Measurements from ENCODE around the gene NAALADL2.

The NAALADL2 gene

DNA sequence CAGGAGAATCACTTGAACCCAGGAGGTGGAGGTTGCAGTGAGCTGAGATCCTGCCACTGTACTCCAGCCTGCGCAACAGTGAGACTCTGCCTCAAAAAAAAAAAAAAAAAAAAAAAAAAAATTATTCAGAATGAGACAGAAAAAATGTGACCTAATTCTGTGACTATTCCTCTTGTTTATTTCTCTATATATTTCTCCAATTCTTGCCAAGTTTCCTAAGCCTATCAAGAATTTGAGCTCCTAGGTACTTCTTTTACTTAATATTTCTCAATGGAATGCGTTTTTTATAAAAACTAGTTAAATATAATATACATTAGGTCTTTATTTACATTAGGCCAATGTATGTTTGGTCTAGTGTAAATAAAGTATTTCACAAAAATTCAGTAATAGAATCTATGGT lies 86.8 kb downstream of the NAALADL2 start:
- Histone ChIP-seq H3K27me3 (ENCODE audit: control insufficient read depth, insufficient read depth, low read length) (no peaks in the 10 kb centered on the region), H3K9me3 (ENCODE audit: control insufficient read depth, insufficient read depth, low read length) (no peaks in the 10 kb centered on the region), H3K4me1 (ENCODE audit: control insufficient read depth, insufficient read depth, low read length) (0 out of 2 replicates have a peak, but pooled peaks cover 9% of the 10 kb centered on the region), H3K27ac (ENCODE audit: low read depth, low read length) (no peak overlapping the region), H3K4me3 (ENCODE audit: low read depth, low read length) (no peak overlapping the region), H3K36me3 (ENCODE audit: control insufficient read depth, insufficient read depth, low read length) (no peaks in the 10 kb centered on the region), H3K9ac (ENCODE audit: low read depth, low read length) (no peak overlapping the region)

DNA sequence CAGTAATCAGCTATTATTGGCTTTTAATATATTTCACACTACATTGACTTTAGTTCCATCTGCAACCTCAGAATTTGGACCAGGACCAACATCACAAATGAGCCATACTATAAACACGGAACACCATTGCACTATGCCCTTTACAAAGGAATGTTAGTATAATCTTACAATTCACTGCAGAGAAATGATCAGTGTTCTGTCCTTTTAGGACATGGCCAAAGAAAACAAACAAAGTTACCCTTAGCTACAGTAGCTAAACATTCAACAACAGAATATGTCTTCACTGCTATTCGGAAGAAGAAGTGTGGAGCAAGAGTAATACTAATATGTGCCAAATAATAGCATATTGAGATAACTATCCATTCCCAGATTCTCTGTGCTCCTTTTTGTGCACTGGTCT lies 90.4 kb downstream of the NAALADL2 start:
- Histone ChIP-seq H3K4me3 (ENCODE audit: low read depth, low read length) (no peak overlapping the region), H3K27me3 (ENCODE audit: control insufficient read depth, insufficient read depth, low read length) (no peaks in the 10 kb centered on the region), H3K9ac (ENCODE audit: low read depth, low read length) (no peak overlapping the region), H3K4me1 (ENCODE audit: control insufficient read depth, insufficient read depth, low read length) (peaks cover 9% of the 10 kb centered on the region; the same call in 1 of the 2 replicates), H3K9me3 (ENCODE audit: control insufficient read depth, insufficient read depth, low read length) (no peaks in the 10 kb centered on the region), H3K36me3 (ENCODE audit: control insufficient read depth, insufficient read depth, low read length) (no peaks in the 10 kb centered on the region), H3K27ac (ENCODE audit: low read depth, low read length) (no peak overlapping the region)

DNA sequence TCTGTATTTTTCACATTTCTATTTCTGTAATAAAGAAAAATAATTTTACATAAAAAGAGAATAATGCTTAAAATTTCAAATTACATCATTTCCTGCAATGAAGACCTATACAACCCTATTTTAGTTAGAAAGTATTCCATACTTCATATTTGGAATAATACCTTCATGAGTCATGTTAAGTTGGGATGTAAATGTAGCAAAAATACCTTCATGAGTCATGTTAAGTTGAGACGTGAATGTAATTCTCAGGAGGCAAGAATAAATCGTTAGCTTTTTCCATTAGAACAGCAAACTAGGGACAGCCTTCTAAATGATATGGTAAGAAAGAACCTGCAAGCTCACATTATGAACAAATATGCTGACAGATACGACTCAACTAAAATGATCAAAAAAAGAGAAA lies 91.9 kb downstream of the NAALADL2 start:
- Histone ChIP-seq H3K9me3 (ENCODE audit: control insufficient read depth, insufficient read depth, low read length) (no peaks in the 10 kb centered on the region), H3K27me3 (ENCODE audit: control insufficient read depth, insufficient read depth, low read length) (no peaks in the 10 kb centered on the region), H3K36me3 (ENCODE audit: control insufficient read depth, insufficient read depth, low read length) (no peaks in the 10 kb centered on the region), H3K4me1 (ENCODE audit: control insufficient read depth, insufficient read depth, low read length) (peaks cover 11% of the 10 kb centered on the region; the same call in 1 of the 2 replicates), H3K9ac (ENCODE audit: low read depth, low read length) (no peak overlapping the region), H3K4me3 (ENCODE audit: low read depth, low read length) (no peak overlapping the region), H3K27ac (ENCODE audit: low read depth, low read length) (no peak overlapping the region)

DNA sequence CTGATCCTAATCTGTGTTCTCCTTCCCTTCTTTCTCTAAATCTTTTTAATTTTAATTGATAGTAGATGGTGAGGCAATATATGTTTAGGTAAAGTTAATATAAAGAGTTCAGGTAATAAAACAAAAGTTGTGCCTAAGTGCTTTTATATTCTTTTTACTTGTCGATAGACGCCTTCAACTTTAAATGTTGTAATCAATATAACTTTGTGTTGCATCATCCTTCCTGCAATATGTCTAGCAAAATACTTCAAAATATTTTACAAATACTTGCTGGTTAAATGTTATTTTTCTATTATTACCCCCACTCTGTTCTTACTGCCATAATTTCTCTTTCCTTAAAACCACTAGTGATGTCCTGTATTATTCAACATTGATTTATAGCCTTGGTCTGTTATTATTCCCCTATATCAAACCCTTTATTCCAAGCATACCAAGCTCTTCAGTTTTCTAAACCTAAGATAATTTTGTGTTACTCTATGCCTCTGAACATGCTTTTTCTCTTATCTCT lies 92.4 kb downstream of the NAALADL2 start:
- peaks cover 12% of the 10 kb centered on the region; the same call in 1 of the 2 replicates for H3K4me1 ChIP-seq (ENCODE audit: control insufficient read depth, insufficient read depth, low read length)
- no peak overlapping the region for H3K4me3 ChIP-seq (ENCODE audit: low read depth, low read length)
- H3K27ac ChIP-seq (ENCODE audit: low read depth, low read length): no peak overlapping the region

DNA sequence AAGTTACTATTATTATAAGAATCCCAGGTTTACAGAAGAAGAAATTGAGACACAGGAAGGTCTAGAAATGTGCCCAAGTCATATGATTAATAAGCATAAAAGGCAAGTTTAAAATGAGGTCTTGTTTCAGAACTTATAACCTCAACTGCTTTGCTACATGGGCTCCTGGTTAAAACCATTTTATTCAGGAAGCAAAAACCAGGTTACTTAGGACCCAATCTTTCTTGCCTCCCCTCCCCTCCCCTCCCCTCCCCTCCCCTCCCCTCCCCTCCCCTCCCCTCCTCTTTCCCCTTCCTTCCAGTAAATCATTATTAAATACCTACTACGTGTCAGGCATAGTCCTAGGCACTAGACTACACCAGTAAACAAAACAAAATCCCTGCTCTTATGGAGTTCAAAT lies 93.9 kb downstream of the NAALADL2 start:
- Histone ChIP-seq H3K9me3 (ENCODE audit: control insufficient read depth, insufficient read depth, low read length) (no peaks in the 10 kb centered on the region), H3K4me3 (ENCODE audit: low read depth, low read length) (no peak overlapping the region), H3K4me1 (ENCODE audit: control insufficient read depth, insufficient read depth, low read length) (peaks cover 16% of the 10 kb centered on the region; the same call in 1 of the 2 replicates), H3K9ac (ENCODE audit: low read depth, low read length) (no peak overlapping the region), H3K27ac (ENCODE audit: low read depth, low read length) (no peak overlapping the region), H3K36me3 (ENCODE audit: control insufficient read depth, insufficient read depth, low read length) (no peaks in the 10 kb centered on the region), H3K27me3 (ENCODE audit: control insufficient read depth, insufficient read depth, low read length) (no peaks in the 10 kb centered on the region)

More for the DNA sequence above, 92.4 kb downstream of the NAALADL2 start:
- Histone ChIP-seq H3K9me3 (ENCODE audit: control insufficient read depth, insufficient read depth, low read length) (no peaks in the 10 kb centered on the region), H3K36me3 (ENCODE audit: control insufficient read depth, insufficient read depth, low read length) (no peaks in the 10 kb centered on the region), H3K9ac (ENCODE audit: low read depth, low read length) (no peak overlapping the region), H3K27me3 (ENCODE audit: control insufficient read depth, insufficient read depth, low read length) (no peaks in the 10 kb centered on the region)

DNA sequence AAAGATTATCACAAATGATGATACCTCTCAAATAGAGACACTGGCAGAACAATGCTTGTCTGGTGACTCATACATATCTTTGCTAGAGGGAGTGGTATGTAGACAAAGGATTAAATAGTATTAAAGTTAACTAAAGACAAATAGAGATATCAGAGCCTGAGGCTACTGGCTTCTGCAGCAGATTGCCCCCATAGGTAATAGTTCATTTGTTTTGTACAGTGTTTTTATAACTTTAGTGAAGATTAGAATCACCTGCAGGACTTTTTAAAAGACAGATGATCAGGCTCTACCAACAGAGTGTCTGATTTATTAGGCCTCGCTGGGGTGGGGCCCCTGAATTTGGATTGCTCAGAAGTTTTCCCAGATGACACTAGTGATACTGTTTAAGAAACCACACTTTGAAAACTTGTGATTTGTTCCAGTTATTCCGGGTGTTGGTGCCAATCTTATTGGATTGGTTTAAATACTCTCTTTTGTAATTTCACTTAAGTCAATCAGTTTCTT lies 96.4 kb downstream of the NAALADL2 start:
- no peak overlapping the region for H3K9ac ChIP-seq (ENCODE audit: low read depth, low read length)
- H3K4me1 ChIP-seq (ENCODE audit: control insufficient read depth, insufficient read depth, low read length): peaks cover 16% of the 10 kb centered on the region; the same call in 1 of the 2 replicates
- H3K27ac ChIP-seq (ENCODE audit: low read depth, low read length): no peak overlapping the region
- H3K36me3 ChIP-seq (ENCODE audit: control insufficient read depth, insufficient read depth, low read length): no peaks in the 10 kb centered on the region
- H3K9me3 ChIP-seq (ENCODE audit: control insufficient read depth, insufficient read depth, low read length): no peaks in the 10 kb centered on the region
- no peaks in the 10 kb centered on the region for H3K27me3 ChIP-seq (ENCODE audit: control insufficient read depth, insufficient read depth, low read length)
- H3K4me3 ChIP-seq (ENCODE audit: low read depth, low read length): no peak overlapping the region

DNA sequence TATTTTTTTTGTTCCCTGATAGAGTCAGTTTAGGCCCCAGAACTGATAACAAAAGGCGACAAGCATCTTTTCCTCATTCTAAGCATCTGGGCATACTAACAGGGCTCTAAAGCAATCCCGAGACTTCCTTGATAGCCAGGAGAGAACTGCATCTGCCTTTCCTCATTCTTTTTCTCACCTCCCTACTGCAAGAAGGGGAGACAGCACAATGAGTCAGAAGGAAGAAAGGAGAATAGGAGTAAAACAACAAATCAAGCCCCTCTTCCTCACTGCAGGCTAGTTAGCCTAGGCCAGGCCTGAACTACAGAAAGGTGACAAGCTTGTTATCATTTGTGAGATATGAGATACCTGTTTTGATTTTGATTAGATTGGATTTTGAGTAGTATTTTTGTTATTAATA lies 97.9 kb downstream of the NAALADL2 start:
- Histone ChIP-seq H3K4me1 (ENCODE audit: control insufficient read depth, insufficient read depth, low read length) (peaks cover 16% of the 10 kb centered on the region; the same call in 1 of the 2 replicates), H3K9ac (ENCODE audit: low read depth, low read length) (no peak overlapping the region), H3K4me3 (ENCODE audit: low read depth, low read length) (no peak overlapping the region), H3K9me3 (ENCODE audit: control insufficient read depth, insufficient read depth, low read length) (no peaks in the 10 kb centered on the region), H3K36me3 (ENCODE audit: control insufficient read depth, insufficient read depth, low read length) (no peaks in the 10 kb centered on the region), H3K27me3 (ENCODE audit: control insufficient read depth, insufficient read depth, low read length) (no peaks in the 10 kb centered on the region), H3K27ac (ENCODE audit: low read depth, low read length) (no peak overlapping the region)

DNA sequence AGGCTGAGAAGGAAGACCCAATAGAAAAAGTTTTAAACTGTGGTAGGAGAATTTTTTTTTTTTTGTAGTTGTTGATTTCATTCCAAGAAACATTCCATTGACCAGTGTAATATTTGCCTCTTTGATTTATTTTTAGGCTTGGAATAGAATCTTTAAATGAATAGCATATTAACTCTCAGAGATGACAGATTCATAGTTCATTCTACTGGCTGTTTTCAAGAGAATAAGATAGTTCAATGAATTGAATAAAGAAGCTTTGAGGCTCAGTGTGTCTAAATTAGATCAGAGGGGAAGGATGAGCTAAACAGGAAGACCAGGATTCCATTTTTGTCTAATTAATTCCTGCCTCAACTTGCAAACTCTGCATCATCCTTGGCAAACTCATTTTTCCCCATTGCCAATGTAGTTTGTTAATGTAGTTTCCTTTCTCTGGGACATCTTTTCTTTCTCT lies 98.4 kb downstream of the NAALADL2 start:
- no peak overlapping the region for H3K27ac ChIP-seq (ENCODE audit: low read depth, low read length)

DNA sequence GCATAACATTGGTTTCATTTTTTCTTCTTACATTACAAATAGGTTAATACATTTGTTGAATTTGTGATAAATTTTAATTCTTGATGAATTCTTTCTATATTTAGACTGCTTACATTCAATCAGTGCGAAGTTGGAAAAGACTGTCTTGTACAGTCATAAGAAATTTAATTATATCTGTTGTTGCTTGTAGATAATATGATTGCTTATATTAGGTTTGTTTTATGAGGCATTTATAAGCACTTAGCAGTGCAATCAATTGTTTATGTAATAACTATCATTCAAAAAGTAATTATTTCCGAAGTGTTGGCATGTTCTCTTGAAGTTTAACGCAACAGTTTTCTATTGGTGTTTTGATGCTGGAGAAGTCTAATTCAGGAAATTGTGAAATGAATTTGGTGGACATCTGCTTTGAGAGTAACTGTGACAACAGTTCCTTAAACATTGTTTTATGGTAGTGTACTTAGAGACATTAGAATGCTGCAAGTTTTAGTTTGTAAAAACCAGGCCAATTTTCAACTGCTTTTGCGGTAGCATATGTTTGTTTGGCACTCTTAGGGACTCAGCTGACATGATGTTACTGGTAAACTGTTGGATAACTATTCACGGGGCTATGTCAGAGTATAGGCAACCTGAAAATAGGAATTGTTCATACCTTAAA lies 99.7 kb downstream of the NAALADL2 start:
- H3K9me3 ChIP-seq (ENCODE audit: control insufficient read depth, insufficient read depth, low read length): no peaks in the 10 kb centered on the region
- H3K27ac ChIP-seq (ENCODE audit: low read depth, low read length): no peak overlapping the region
- H3K9ac ChIP-seq (ENCODE audit: low read depth, low read length): no peak overlapping the region
- no peaks in the 10 kb centered on the region for H3K27me3 ChIP-seq (ENCODE audit: control insufficient read depth, insufficient read depth, low read length)
- H3K4me3 ChIP-seq (ENCODE audit: low read depth, low read length): no peak overlapping the region
- H3K4me1 ChIP-seq (ENCODE audit: control insufficient read depth, insufficient read depth, low read length): peaks cover 14% of the 10 kb centered on the region; the same call in 1 of the 2 replicates
- H3K36me3 ChIP-seq (ENCODE audit: control insufficient read depth, insufficient read depth, low read length): no peaks in the 10 kb centered on the region

More for the DNA sequence above, 98.4 kb downstream of the NAALADL2 start:
- H3K36me3 ChIP-seq (ENCODE audit: control insufficient read depth, insufficient read depth, low read length): no peaks in the 10 kb centered on the region
- H3K4me3 ChIP-seq (ENCODE audit: low read depth, low read length): no peak overlapping the region
- peaks cover 16% of the 10 kb centered on the region; the same call in 1 of the 2 replicates for H3K4me1 ChIP-seq (ENCODE audit: control insufficient read depth, insufficient read depth, low read length)
- H3K9me3 ChIP-seq (ENCODE audit: control insufficient read depth, insufficient read depth, low read length): no peaks in the 10 kb centered on the region
- no peak overlapping the region for H3K9ac ChIP-seq (ENCODE audit: low read depth, low read length)
- no peaks in the 10 kb centered on the region for H3K27me3 ChIP-seq (ENCODE audit: control insufficient read depth, insufficient read depth, low read length)

DNA sequence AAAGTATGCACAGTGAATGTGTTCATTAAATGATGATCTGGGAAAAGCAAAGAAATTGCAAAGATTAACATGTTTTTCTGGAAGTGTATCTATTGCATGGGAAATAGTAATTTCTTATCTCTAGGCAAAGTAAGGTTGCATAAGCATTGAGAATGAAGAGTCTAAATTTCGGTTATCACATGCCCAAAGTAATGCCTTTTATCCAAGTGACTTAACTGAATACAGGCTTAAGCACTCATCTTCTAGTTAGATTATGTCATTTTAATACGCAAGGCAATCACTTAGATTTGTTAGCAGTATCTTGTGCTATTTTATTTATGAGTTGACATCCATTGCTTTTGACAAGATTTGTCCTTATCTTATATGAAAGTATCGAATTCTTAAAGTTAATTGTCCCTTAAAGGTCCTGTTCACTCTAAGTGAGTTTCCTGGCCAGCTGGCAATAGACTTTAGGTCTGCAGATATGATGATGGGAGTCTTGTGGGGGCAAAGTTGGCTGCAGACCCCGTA lies 100.5 kb downstream of the NAALADL2 start:
- Histone ChIP-seq H3K4me3 (ENCODE audit: low read depth, low read length) (no peak overlapping the region), H3K27me3 (ENCODE audit: control insufficient read depth, insufficient read depth, low read length) (no peaks in the 10 kb centered on the region), H3K36me3 (ENCODE audit: control insufficient read depth, insufficient read depth, low read length) (no peaks in the 10 kb centered on the region), H3K9ac (ENCODE audit: low read depth, low read length) (no peak overlapping the region), H3K9me3 (ENCODE audit: control insufficient read depth, insufficient read depth, low read length) (no peaks in the 10 kb centered on the region), H3K4me1 (ENCODE audit: control insufficient read depth, insufficient read depth, low read length) (peaks cover 6% of the 10 kb centered on the region; the same call in 1 of the 2 replicates), H3K27ac (ENCODE audit: low read depth, low read length) (no peak overlapping the region)

DNA sequence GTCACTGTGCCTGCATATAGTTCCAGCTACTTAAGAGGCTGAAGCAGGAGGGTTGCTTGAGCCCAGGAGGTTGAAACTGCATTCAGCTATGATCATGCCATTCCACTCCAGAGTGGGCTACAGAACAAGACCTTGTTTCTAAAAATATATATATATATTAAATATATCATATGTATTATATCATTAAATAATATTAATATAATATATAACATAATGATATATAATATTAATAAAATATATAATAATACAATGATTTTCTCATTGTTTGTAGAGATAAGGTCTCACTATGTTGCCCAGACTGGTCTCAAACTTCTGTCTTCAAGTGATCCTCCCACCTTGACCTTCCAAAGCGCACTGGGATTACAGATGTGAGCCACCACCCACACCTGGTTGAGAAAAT lies 101.8 kb downstream of the NAALADL2 start:
- H3K9me3 ChIP-seq (ENCODE audit: control insufficient read depth, insufficient read depth, low read length): no peaks in the 10 kb centered on the region
- H3K27me3 ChIP-seq (ENCODE audit: control insufficient read depth, insufficient read depth, low read length): no peaks in the 10 kb centered on the region
- no peak overlapping the region for H3K4me3 ChIP-seq (ENCODE audit: low read depth, low read length)
- peaks cover 5% of the 10 kb centered on the region; the same call in 1 of the 2 replicates for H3K4me1 ChIP-seq (ENCODE audit: control insufficient read depth, insufficient read depth, low read length)
- no peaks in the 10 kb centered on the region for H3K36me3 ChIP-seq (ENCODE audit: control insufficient read depth, insufficient read depth, low read length)
- no peak overlapping the region for H3K9ac ChIP-seq (ENCODE audit: low read depth, low read length)
- H3K27ac ChIP-seq (ENCODE audit: low read depth, low read length): no peak overlapping the region

All from HUES48 (cell line).